Neural progenitor cell (in vitro differentiated cells): Measurements from ENCODE around the gene NTM.

ENCODE experiments used
- CTCF ChIP-seq: fragments of 200-600 bp; sonication (generic); IDR thresholded peaks from 2 replicates; pipeline ENCODE4 v1.5.1; 2017; ENCODE audit warnings: antibody characterized with exemption, mild to moderate bottlenecking
- EZH2 ChIP-seq: fragments of 200-600 bp; sonication (generic); IDR thresholded peaks from 2 replicates; pipeline ENCODE4 v1.6.1; 2017; ENCODE audit warnings: antibody characterized with exemption, mild to moderate bottlenecking, moderate library complexity
- EZH2phosphoT487 ChIP-seq: fragments of 200-600 bp; sonication (generic); IDR thresholded peaks from 2 replicates; pipeline ENCODE4 v1.6.1; 2017; ENCODE audit warnings: antibody characterized with exemption

GRCh38 chr11:132301465-132301864 lies 931.0 kb downstream of the NTM start:
- TF ChIP-seq CTCF, result no peak
- no peak for TF ChIP-seq EZH2phosphoT487
- no peak for TF ChIP-seq EZH2
